ENCODE data around the gene LRPAP1.
"Not testable (repeated sequence)": the region's sequence is repeated elsewhere in the genome, so short reads cannot be mapped to it uniquely, and the experiment has no call there.

The LRPAP1 gene

GRCh38 chr4:3512719-3513118 lies 19.5 kb downstream of the LRPAP1 start:
- Histone ChIP-seq H3F3A (ENCODE audit: low read depth) (no peaks in the 10 kb centered on the region), H4K20me1 (ENCODE audit: insufficient read depth, low read length, poor library complexity, severe bottlenecking) (no peaks in the 10 kb centered on the region), H3K9me2 (replicated peaks; ENCODE audit: low read depth, low read length) (no peaks in the 10 kb centered on the region), H3K79me2 (ENCODE audit: insufficient read depth, low read length) (no peaks in the 10 kb centered on the region), H3K4me3 (ENCODE audit: low read length, poor library complexity, severe bottlenecking) (no peak overlapping the region), H3K27me3 (ENCODE audit: insufficient read depth, low read length, poor library complexity, severe bottlenecking) (no peaks in the 10 kb centered on the region), H3K9ac (ENCODE audit: low read depth, low read length, poor library complexity, severe bottlenecking) (no peak overlapping the region), H3K4me1 (ENCODE audit: insufficient read depth, low read length, poor library complexity, severe bottlenecking) (no peaks in the 10 kb centered on the region), H2AFZ (ENCODE audit: low read length) (no peak overlapping the region), H3K9me3 (ENCODE audit: insufficient read depth, low read depth, low read length) (no peaks in the 10 kb centered on the region), H3K4me2 (ENCODE audit: low read depth, low read length, poor library complexity, severe bottlenecking) (no peak overlapping the region), H3K36me3 (ENCODE audit: insufficient read depth, low read length) (peaks cover 66% of the 10 kb centered on the region; the same call in 1 of the 2 replicates)
- TF ChIP-seq, protein P1, sequence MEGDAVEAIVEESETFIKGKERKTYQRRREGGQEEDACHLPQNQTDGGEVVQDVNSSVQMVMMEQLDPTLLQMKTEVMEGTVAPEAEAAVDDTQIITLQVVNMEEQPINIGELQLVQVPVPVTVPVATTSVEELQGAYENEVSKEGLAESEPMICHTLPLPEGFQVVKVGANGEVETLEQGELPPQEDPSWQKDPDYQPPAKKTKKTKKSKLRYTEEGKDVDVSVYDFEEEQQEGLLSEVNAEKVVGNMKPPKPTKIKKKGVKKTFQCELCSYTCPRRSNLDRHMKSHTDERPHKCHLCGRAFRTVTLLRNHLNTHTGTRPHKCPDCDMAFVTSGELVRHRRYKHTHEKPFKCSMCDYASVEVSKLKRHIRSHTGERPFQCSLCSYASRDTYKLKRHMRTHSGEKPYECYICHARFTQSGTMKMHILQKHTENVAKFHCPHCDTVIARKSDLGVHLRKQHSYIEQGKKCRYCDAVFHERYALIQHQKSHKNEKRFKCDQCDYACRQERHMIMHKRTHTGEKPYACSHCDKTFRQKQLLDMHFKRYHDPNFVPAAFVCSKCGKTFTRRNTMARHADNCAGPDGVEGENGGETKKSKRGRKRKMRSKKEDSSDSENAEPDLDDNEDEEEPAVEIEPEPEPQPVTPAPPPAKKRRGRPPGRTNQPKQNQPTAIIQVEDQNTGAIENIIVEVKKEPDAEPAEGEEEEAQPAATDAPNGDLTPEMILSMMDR (conservative IDR thresholded peaks at IDR 0.05; ENCODE audit: low read length), result no peak
- no peak for TF ChIP-seq EZH2phosphoT487 (IDR thresholded peaks at IDR 0.05; ENCODE audit: borderline replicate concordance)

- Histone ChIP-seq H3K36me3 (ENCODE audit: insufficient read depth, low read length) (peaks cover 62% of the 10 kb centered on the region; the same call in 1 of the 2 replicates), H4K20me1 (ENCODE audit: insufficient read depth, low read length, poor library complexity, severe bottlenecking) (no peaks in the 10 kb centered on the region), H2AFZ (ENCODE audit: low read length) (no peak overlapping the region), H3K9ac (ENCODE audit: low read depth, low read length, poor library complexity, severe bottlenecking) (no peak overlapping the region), H3K9me3 (ENCODE audit: insufficient read depth, low read depth, low read length) (no peaks in the 10 kb centered on the region), H3F3A (ENCODE audit: low read depth) (no peaks in the 10 kb centered on the region), H3K4me3 (ENCODE audit: low read length, poor library complexity, severe bottlenecking) (no peak overlapping the region), H3K9me2 (replicated peaks; ENCODE audit: low read depth, low read length) (no peaks in the 10 kb centered on the region), H3K4me1 (ENCODE audit: insufficient read depth, low read length, poor library complexity, severe bottlenecking) (no peaks in the 10 kb centered on the region), H3K4me2 (ENCODE audit: low read depth, low read length, poor library complexity, severe bottlenecking) (no peak overlapping the region), H3K27me3 (ENCODE audit: insufficient read depth, low read length, poor library complexity, severe bottlenecking) (no peaks in the 10 kb centered on the region), H3K79me2 (ENCODE audit: insufficient read depth, low read length) (no peaks in the 10 kb centered on the region)
- TF ChIP-seq, protein P1 (conservative IDR thresholded peaks at IDR 0.05; ENCODE audit: low read length), result no peak
- no peak for TF ChIP-seq EZH2phosphoT487 (IDR thresholded peaks at IDR 0.05; ENCODE audit: borderline replicate concordance)
Measured at GRCh38 chr4:3512279-3512678, 19.9 kb downstream of the LRPAP1 start.

- H3K79me2 ChIP-seq (ENCODE audit: insufficient read depth, low read length); H3K4me3 ChIP-seq (ENCODE audit: low read length, poor library complexity, severe bottlenecking); H4K20me1 ChIP-seq (ENCODE audit: insufficient read depth, low read length, poor library complexity, severe bottlenecking); H3K9me3 ChIP-seq (ENCODE audit: insufficient read depth, low read depth, low read length); H3K4me2 ChIP-seq (ENCODE audit: low read depth, low read length, poor library complexity, severe bottlenecking); H3K27me3 ChIP-seq (ENCODE audit: insufficient read depth, low read length, poor library complexity, severe bottlenecking); H3F3A ChIP-seq (ENCODE audit: low read depth); H3K9me2 ChIP-seq (replicated peaks; ENCODE audit: low read depth, low read length); H3K4me1 ChIP-seq (ENCODE audit: insufficient read depth, low read length, poor library complexity, severe bottlenecking); H3K9ac ChIP-seq (ENCODE audit: low read depth, low read length, poor library complexity, severe bottlenecking); H2AFZ ChIP-seq (ENCODE audit: low read length): not testable (repeated sequence)
- H3K36me3 ChIP-seq (ENCODE audit: insufficient read depth, low read length), result peaks cover 55% of the 10 kb centered on the region; the same call in 1 of the 2 replicates
Measured at GRCh38 chr4:3511601-3512000, 20.6 kb downstream of the LRPAP1 start.

- H3K4me3 ChIP-seq (ENCODE audit: low read length, poor library complexity, severe bottlenecking), result no peak overlapping the region
- H3K9me2 ChIP-seq (replicated peaks; ENCODE audit: low read depth, low read length), result no peaks in the 10 kb centered on the region
- H3F3A ChIP-seq (ENCODE audit: low read depth), result no peaks in the 10 kb centered on the region
- H3K9ac ChIP-seq (ENCODE audit: low read depth, low read length, poor library complexity, severe bottlenecking), result no peak overlapping the region
- no peaks in the 10 kb centered on the region for H3K27me3 ChIP-seq (ENCODE audit: insufficient read depth, low read length, poor library complexity, severe bottlenecking)
- no peaks in the 10 kb centered on the region for H3K79me2 ChIP-seq (ENCODE audit: insufficient read depth, low read length)
- no peaks in the 10 kb centered on the region for H3K4me1 ChIP-seq (ENCODE audit: insufficient read depth, low read length, poor library complexity, severe bottlenecking)
- no peaks in the 10 kb centered on the region for H3K9me3 ChIP-seq (ENCODE audit: insufficient read depth, low read depth, low read length)
- TF ChIP-seq EZH2phosphoT487 (IDR thresholded peaks at IDR 0.05; ENCODE audit: borderline replicate concordance), result no peak
- TF ChIP-seq, protein P1 (conservative IDR thresholded peaks at IDR 0.05; ENCODE audit: low read length), result no peak
- H3K4me2 ChIP-seq (ENCODE audit: low read depth, low read length, poor library complexity, severe bottlenecking), result no peak overlapping the region
- H4K20me1 ChIP-seq (ENCODE audit: insufficient read depth, low read length, poor library complexity, severe bottlenecking), result no peaks in the 10 kb centered on the region
- no peak overlapping the region for H2AFZ ChIP-seq (ENCODE audit: low read length)
- peaks cover 51% of the 10 kb centered on the region; the same call in 1 of the 2 replicates for H3K36me3 ChIP-seq (ENCODE audit: insufficient read depth, low read length)
Measured at GRCh38 chr4:3511187-3511586, 21.0 kb downstream of the LRPAP1 start.
